Body of pancreas (tissue), 4 donors: ENCODE measurements around the gene MRPL30. TPM values are rescaled to one million over a fixed set of nuclear protein-coding genes. Genes with fewer than 3 reads are reported as not detected.
A peak's percentile ranks its signal among the peaks of the same experiment; 100 is the strongest.

Experiments used
- ATAC-seq: fragments of 150-250 bp; one replicate; pipeline ENCODE4 v1.9.1; 2016
- DNase-seq, 4 donors: peaks; one replicate each; pipeline ENCODE4 v3.0.0-alpha.2; 2019
- H3K27ac ChIP-seq, 4 donors: fragments of 200-600 bp; sonication (generic); 1 replicate in 3 of 4; 2 replicates in 1 of 4; pipeline versions ENCODE4 v1.5.1 to v1.6.1; 2016 to 2019; ENCODE audit warnings: mild to moderate bottlenecking in 1 of 4, mixed read lengths in 1 of 4, moderate library complexity in 1 of 4
- H3K27me3 ChIP-seq, 2 donors: fragments of 200-600 bp; sonication (generic); one replicate each; pipeline ENCODE4 v1.6.0; 2016; ENCODE audit warnings: mild to moderate bottlenecking in 1 of 2
- H3K36me3 ChIP-seq, 2 donors: fragments of 200-600 bp; sonication (generic); replicated peaks in 1 of 2; 2 replicates each; pipeline ENCODE4 v1.5.1; 2016; ENCODE audit warnings: low read depth in 2 of 2; ENCODE audit not compliant: insufficient read depth in 1 of 2
- H3K4me1 ChIP-seq: fragments of 200-600 bp; sonication (generic); one replicate; pipeline ENCODE4 v1.6.0; 2016
- H3K4me3 ChIP-seq, 2 donors: fragments of 200-600 bp; sonication (generic); 1 replicate in 1 of 2; 2 replicates in 1 of 2; pipeline ENCODE4 v1.5.1; 2016 to 2019
- H3K9me3 ChIP-seq, 3 donors: fragments of 200-600 bp; sonication (generic); 1 replicate in 2 of 3; 2 replicates in 1 of 3; pipeline ENCODE4 v1.5.1; 2016
- POLR2A ChIP-seq, 3 donors: fragments of 450-650 bp; IDR thresholded peaks; one replicate each; pipeline ENCODE4 v1.6.1; 2016; ENCODE audit warnings: antibody characterized with exemption in 3 of 3, mild to moderate bottlenecking in 2 of 3
- WGBS, 2 donors: methylation state at CpG; one replicate each; pipeline ENCODE4 v1.1.5; 2017; 5-methylcytosine and 5-hydroxymethylcytosine counted together
- intact Hi-C: fragments of 100-400 bp; cut with DNase I; formaldehyde crosslinking; loops from one replicate; pipeline ENCODE4 v1.15.1; 2023
- total RNA-seq, 2 donors: library from RNA; depleted of rRNA; stranded (reverse); fragments of >200 nt; gene quantifications; one replicate each; pipeline ENCODE4 v1.1.0, GENCODE V29; 2016
- TF ChIP-seq, protein P1 (sequence below), 7 experiments: fragments of 450-650 bp in 4 of 7; fragments of 200-600 bp in 3 of 7; sonication (generic) in 3 of 7; IDR thresholded peaks; one replicate each; pipeline ENCODE4 v1.5.1; 2016 to 2019; ENCODE audit warnings: antibody characterized with exemption in 7 of 7

Gene MRPL30
- total RNA-seq, 2 donors from 2014 or later = 6.9 to 17.6 TPM

DNA sequence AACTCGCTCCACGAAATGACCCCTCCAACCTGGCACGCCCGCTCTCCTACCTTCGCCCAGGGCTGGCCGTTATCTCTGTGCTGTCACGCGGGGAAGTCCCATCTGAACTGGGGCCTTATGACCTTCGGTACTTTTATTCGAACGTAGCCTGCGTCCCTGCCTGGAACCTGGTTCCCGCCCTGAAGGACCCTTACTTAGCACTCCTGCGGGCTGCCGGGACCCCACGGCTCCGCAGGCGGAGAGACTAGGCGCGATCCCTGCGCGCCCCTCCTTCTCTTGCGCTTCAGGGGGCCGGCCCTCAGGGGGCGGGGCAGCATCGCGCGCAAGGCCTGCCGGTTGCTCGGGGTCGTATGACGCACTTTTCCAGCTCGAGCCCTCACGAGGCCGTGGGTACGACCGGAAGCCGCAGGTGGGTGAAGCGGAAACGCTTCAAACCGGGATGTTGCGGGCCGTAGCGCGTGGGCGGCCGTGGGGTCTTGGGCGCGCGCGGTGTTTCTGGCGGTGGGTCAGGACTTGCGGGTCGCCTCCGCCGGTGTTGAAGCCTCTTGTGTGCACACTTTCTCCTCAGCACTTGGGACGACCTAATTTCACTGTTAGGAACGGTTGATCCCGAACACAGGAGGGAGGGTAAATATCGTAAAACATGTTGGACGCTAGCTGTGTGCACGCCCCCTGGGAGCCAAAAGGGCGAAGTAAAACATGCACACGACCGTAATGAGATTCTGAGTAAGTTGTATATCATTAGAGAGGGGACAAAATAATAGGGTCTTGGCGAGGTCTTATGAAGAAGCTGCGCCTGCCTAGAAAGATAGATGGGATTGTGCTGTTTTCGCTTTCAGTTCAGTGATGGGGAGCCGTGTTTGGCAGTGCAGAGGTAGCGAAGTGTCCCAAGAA is 26.1 kb upstream of the MRPL30 start, which contains the start of the genes LIPT1 and TSGA10:
Gene LIPT1 (plus strand): TSS at position 325 of the 894 bp plus-strand sequence. CDS start 6,991 bp downstream, outside the sequence.
Gene TSGA10 (minus strand): TSS at position 300 of the 894 bp plus-strand sequence. CDS start 45,503 bp downstream, outside the sequence.
- no peaks in the 10 kb centered on the region for H3K36me3 ChIP-seq
- DNase-seq = peak; percentile 89 to 94 (median 94)
- peaks cover 24% of the 10 kb centered on the region for H3K4me1 ChIP-seq
- H3K27me3 ChIP-seq = no peaks in the 10 kb centered on the region
- no peaks in the 10 kb centered on the region for H3K9me3 ChIP-seq
- intact Hi-C loops = no loop called here
- peak; percentile 84 to 94 (median 92) for TF ChIP-seq POLR2A (IDR thresholded peaks at IDR 0.05)
- TF ChIP-seq, protein P1, sequence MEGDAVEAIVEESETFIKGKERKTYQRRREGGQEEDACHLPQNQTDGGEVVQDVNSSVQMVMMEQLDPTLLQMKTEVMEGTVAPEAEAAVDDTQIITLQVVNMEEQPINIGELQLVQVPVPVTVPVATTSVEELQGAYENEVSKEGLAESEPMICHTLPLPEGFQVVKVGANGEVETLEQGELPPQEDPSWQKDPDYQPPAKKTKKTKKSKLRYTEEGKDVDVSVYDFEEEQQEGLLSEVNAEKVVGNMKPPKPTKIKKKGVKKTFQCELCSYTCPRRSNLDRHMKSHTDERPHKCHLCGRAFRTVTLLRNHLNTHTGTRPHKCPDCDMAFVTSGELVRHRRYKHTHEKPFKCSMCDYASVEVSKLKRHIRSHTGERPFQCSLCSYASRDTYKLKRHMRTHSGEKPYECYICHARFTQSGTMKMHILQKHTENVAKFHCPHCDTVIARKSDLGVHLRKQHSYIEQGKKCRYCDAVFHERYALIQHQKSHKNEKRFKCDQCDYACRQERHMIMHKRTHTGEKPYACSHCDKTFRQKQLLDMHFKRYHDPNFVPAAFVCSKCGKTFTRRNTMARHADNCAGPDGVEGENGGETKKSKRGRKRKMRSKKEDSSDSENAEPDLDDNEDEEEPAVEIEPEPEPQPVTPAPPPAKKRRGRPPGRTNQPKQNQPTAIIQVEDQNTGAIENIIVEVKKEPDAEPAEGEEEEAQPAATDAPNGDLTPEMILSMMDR (IDR thresholded peaks at IDR 0.05) = peak in 1 of 7 experiments; percentile 19
- peak within 1 kb of the TSS; percentile 68 to 98 (median 91) for H3K27ac ChIP-seq
- H3K4me3 ChIP-seq = peak within 1 kb of the TSS; percentile 17 to 66
- 0% methylated on average over 30 to 70 of the region's 70 CpGs for WGBS, 2 donors
- ATAC-seq = peak; percentile 99

DNA sequence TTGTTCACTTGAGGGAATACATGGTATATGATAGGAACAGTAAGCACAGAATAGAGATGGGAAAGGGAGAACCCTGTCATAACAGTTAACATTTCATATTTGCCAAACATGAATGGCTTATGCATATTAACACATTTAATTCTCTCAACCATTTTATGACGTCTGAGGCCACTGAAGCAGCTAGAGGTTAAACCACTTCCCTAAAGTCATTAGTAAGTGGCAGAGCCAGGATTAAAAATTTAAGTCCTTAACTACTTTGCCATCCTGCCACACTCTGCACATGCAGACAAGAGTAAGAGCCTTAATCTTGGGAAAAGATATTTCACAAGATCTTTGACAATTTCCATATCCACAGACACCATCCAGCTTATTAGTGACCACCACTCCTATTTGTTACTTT is 24.1 kb upstream of the MRPL30 start:
- intact Hi-C loops = no loop called here
- ATAC-seq (no peak), DNase-seq (no peak)
- H3K27ac ChIP-seq = no peak overlapping the region
- H3K4me1 ChIP-seq = peaks cover 24% of the 10 kb centered on the region
- no peak overlapping the region for H3K4me3 ChIP-seq
- H3K36me3 ChIP-seq = no peaks in the 10 kb centered on the region
- 52 to 97% methylated on average over 1 of the region's 1 CpG for WGBS, 2 donors
- no peak for TF ChIP-seq POLR2A (IDR thresholded peaks at IDR 0.05)
- H3K27me3 ChIP-seq = no peaks in the 10 kb centered on the region
- no peaks in the 10 kb centered on the region for H3K9me3 ChIP-seq

DNA sequence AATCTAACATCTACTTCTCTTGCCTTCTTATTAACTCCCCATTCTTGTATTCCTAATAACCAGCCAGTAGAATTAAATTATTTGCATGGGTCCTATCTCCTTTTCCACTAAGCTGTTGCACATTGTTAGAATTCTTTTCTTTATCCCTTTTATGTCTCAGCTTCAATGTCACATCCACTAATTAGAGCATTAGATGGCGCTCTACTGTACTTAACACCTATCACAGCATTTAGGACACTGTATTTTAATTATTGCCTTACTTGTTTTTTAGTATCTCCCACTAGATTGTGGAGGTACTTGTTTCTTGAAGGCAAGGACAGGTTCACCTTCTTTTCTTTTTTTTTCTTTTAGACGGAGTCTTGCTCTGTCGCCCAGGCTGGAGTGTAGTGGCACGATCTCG is 22.4 kb upstream of the MRPL30 start:
- WGBS, 2 donors = 95 to 100% methylated on average over 5 of the region's 5 CpGs
- no peak for ATAC-seq

DNA sequence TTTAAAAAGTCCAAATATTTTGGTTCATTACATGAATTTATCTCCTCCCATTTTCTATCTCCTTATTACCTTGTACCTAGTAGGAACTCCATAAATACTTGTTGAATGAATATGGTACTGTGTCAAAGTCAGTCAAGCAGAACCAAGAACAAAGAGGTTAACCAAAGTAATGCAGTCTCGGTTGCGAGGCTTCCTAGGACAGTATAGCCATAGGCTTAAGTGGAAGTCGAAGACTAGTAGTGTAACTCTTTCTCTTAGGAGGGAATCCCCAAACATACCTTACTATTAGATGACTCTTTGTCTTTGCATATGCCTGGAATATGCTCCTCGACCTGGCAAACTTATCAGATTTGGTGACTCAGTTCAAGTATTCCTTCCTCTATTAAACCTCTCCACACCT is 21.4 kb upstream of the MRPL30 start:
- Histone ChIP-seq H3K9me3 (no peaks in the 10 kb centered on the region), H3K27ac (no peak overlapping the region), H3K36me3 (no peaks in the 10 kb centered on the region), H3K4me3 (no peak overlapping the region), H3K4me1 (peaks cover 9% of the 10 kb centered on the region), H3K27me3 (no peaks in the 10 kb centered on the region)
- TF ChIP-seq, protein P1 (IDR thresholded peaks at IDR 0.05) = no peak
- no peak for TF ChIP-seq POLR2A (IDR thresholded peaks at IDR 0.05)
- intact Hi-C loops = no loop called here
- 84 to 85% methylated on average over 4 of the region's 4 CpGs for WGBS, 2 donors
- DNase-seq (no peak), ATAC-seq (no peak)

More for the DNA sequence above, 22.4 kb upstream of the MRPL30 start:
- no peak for TF ChIP-seq POLR2A (IDR thresholded peaks at IDR 0.05)
- TF ChIP-seq, protein P1 (IDR thresholded peaks at IDR 0.05) = no peak
- intact Hi-C loops = no loop called here
- Histone ChIP-seq H3K27ac (no peak overlapping the region), H3K9me3 (no peaks in the 10 kb centered on the region), H3K4me3 (no peak overlapping the region), H3K36me3 (no peaks in the 10 kb centered on the region), H3K4me1 (peaks cover 16% of the 10 kb centered on the region), H3K27me3 (no peaks in the 10 kb centered on the region)
- DNase-seq = no peak

DNA sequence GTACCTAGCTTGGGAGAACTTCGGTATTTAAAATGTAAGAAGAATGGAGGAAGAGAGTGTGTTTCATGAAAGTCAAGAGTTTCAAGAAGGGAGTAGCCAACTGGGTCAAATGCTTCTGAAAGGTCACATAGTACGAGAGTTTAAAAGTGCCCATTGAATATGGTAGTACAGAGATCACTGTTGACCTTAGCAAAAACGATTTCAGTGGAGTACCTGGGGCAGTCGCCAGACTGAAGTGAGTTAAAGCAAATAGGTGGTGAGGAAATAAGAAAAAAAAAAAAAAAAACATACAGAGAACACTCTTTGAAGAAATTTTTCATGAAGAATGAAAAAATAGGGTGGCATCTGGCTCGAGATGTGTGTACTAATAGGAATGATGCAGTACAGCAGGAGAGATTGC is 14.8 kb upstream of the MRPL30 start:
- DNase-seq (no peak), ATAC-seq (no peak)
- Histone ChIP-seq H3K4me3 (no peak overlapping the region), H3K36me3 (peaks cover 0 to 20% of the 10 kb centered on the region in 2 donors), H3K9me3 (no peaks in the 10 kb centered on the region), H3K27me3 (no peaks in the 10 kb centered on the region), H3K4me1 (no peaks in the 10 kb centered on the region), H3K27ac (no peak overlapping the region)
- TF ChIP-seq, protein P1 (IDR thresholded peaks at IDR 0.05) = no peak
- no peak for TF ChIP-seq POLR2A (IDR thresholded peaks at IDR 0.05)
- 81 to 84% methylated on average over 5 of the region's 5 CpGs for WGBS, 2 donors
- intact Hi-C loops = no loop called here
